ENCODE data around the gene CHST11.

DNA sequence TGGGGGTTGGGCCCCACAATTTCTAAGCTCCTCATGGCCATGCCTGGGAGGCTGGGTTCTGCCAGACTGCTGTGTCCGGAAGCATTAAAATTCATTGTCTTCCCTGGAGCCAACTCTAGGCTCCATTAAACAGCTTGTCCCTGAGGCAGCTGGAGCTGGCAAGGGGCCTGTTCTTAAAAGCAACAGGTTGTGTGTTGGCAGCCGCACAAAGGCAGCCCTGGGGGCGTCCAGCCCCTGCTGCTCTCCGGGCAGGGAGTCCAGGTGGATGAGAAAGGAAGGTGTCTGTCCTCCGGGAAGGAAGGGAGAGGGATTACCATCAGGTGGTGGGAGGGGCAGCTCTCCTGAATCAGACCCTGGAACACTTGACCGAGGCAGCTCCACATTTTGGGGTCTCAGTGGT is 98.9 kb downstream of the CHST11 start:
- TF ChIP-seq, protein P1, sequence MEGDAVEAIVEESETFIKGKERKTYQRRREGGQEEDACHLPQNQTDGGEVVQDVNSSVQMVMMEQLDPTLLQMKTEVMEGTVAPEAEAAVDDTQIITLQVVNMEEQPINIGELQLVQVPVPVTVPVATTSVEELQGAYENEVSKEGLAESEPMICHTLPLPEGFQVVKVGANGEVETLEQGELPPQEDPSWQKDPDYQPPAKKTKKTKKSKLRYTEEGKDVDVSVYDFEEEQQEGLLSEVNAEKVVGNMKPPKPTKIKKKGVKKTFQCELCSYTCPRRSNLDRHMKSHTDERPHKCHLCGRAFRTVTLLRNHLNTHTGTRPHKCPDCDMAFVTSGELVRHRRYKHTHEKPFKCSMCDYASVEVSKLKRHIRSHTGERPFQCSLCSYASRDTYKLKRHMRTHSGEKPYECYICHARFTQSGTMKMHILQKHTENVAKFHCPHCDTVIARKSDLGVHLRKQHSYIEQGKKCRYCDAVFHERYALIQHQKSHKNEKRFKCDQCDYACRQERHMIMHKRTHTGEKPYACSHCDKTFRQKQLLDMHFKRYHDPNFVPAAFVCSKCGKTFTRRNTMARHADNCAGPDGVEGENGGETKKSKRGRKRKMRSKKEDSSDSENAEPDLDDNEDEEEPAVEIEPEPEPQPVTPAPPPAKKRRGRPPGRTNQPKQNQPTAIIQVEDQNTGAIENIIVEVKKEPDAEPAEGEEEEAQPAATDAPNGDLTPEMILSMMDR (IDR thresholded peaks at IDR 0.05): no peak
- TF ChIP-seq ZFX (IDR thresholded peaks at IDR 0.05; ENCODE audit: borderline replicate concordance): no peak

All from 22Rv1 (cell line).